Sigmoid colon (tissue), 3 donors: Measurements from ENCODE around the gene TNFRSF17.

Experiments
- CTCF ChIP-seq, 4 experiments: fragments of 450-650 bp in 3 of 4; fragments of 200-600 bp in 1 of 4; IDR thresholded peaks; one replicate each; pipeline ENCODE4 v1.5.1; 2016 to 2019; ENCODE audit warnings: antibody characterized with exemption in 4 of 4, mild to moderate bottlenecking in 3 of 4, moderate library complexity in 2 of 4
- POLR2A ChIP-seq, 2 donors: fragments of 450-650 bp; IDR thresholded peaks; one replicate each; pipeline ENCODE4 v1.6.1; 2016; ENCODE audit warnings: antibody characterized with exemption in 2 of 2, mild to moderate bottlenecking in 2 of 2, moderate library complexity in 2 of 2

- TF ChIP-seq POLR2A (IDR thresholded peaks at IDR 0.05): no peak
- no peak for TF ChIP-seq CTCF (IDR thresholded peaks at IDR 0.05)
Observed at GRCh38 chr16:11976850-11977375, 11.9 kb downstream of the TNFRSF17 start.
